Psoas muscle (tissue), 8 donors: ENCODE results near the gene ECI1. TPM values are rescaled to one million over a fixed set of nuclear protein-coding genes. Genes with fewer than 3 reads are reported as not detected.
"Not testable (repeated sequence)": the region's sequence is repeated elsewhere in the genome, so short reads cannot be mapped to it uniquely, and the experiment has no call there.

Experiments
- ATAC-seq, 4 donors: fragments of 200-7000 bp; cut with Tn5 transposase; one replicate each; pipeline ENCODE4 v1.9.1; 2020; ENCODE audit warnings: moderate library complexity in 3 of 4, mild to moderate bottlenecking in 2 of 4
- DNase-seq, 2 donors: peaks; one replicate each; pipeline ENCODE4 v3.0.0-alpha.2; 2020
- H3K27ac ChIP-seq: fragments of 200-600 bp; one replicate; pipeline ENCODE4 v1.8.0; 2022
- H3K27me3 ChIP-seq, 3 donors: fragments of 200-600 bp in 1 of 3; one replicate each; pipeline versions ENCODE4 v1.6.1 to v1.8.0; 2013 to 2022; ENCODE audit warnings: low read length in 2 of 3, mild to moderate bottlenecking in 2 of 3, moderate library complexity in 1 of 3; ENCODE audit not compliant: insufficient read depth in 3 of 3
- H3K36me3 ChIP-seq, 2 donors: fragments of 200-600 bp in 1 of 2; one replicate each; pipeline versions ENCODE4 v1.6.1 to v1.8.0; 2013 to 2022; ENCODE audit warnings: low read depth in 1 of 2, mild to moderate bottlenecking in 1 of 2, moderate library complexity in 1 of 2; ENCODE audit not compliant: insufficient read depth in 1 of 2
- H3K4me1 ChIP-seq: fragments of 200-600 bp; one replicate; pipeline ENCODE4 v1.8.0; 2022
- H3K4me3 ChIP-seq: fragments of 200-600 bp; one replicate; pipeline ENCODE4 v1.8.0; 2022; ENCODE audit warnings: mild to moderate bottlenecking
- H3K9me3 ChIP-seq: fragments of 200-600 bp; one replicate; pipeline ENCODE4 v1.8.0; 2022
- CTCF ChIP-seq: fragments of 200-600 bp; IDR thresholded peaks from one replicate; pipeline ENCODE4 v1.8.0; 2022; ENCODE audit warnings: antibody characterized with exemption
- WGBS, 3 donors: extraction: QIAGEN DNeasy Blood & Tissue Kit; methylation state at CpG; one replicate each; pipeline versions ENCODE4 v1.1.6 to v1.1.7; 2013; 5-methylcytosine and 5-hydroxymethylcytosine counted together
- intact Hi-C, 2 donors: fragments of 100-400 bp; cut with DNase I; formaldehyde crosslinking; loops; one replicate each; pipeline versions ENCODE4 v1.11.0 to v1.14.2; 2022
- polyA plus RNA-seq, 3 donors: library from polyadenylated mRNA; stranded (reverse); fragments of 200-250 nt; gene quantifications; one replicate each; pipeline ENCODE4 v1.2.3, GENCODE V29; 2013
- total RNA-seq, 4 donors: library from RNA; stranded (reverse); fragmentation: NEBNext Ultra II Directional in 2 of 4; extraction: Animal tissue kit (Norgen Biotek cat#: 25700) in 2 of 4; gene quantifications; one replicate each; pipeline versions ENCODE4 v1.2.1 to v1.2.4, GENCODE V29; 2021 to 2023
- donor health status: healthy with polysubstance abuse.
- donor health status: DM: no; HTN: no; CAD: no; lungs with moderate emphysema.
- donor health status: Bipolar disorder and iron deficiency.
- donor health status: healthy.
- donor health status: DM: yes; HTN: yes; CAD: no.
- donor health status: DM: no; HTN: no; CAD: no.
- donor health status: DM: no; HTN: no; CAD: no.
- donor health status: DM: yes; HTN: yes; CAD: no.

The ECI1 gene
- total and polyA plus RNA-seq, 7 donors, result 81.7 to 205 (median 138) TPM

DNA sequence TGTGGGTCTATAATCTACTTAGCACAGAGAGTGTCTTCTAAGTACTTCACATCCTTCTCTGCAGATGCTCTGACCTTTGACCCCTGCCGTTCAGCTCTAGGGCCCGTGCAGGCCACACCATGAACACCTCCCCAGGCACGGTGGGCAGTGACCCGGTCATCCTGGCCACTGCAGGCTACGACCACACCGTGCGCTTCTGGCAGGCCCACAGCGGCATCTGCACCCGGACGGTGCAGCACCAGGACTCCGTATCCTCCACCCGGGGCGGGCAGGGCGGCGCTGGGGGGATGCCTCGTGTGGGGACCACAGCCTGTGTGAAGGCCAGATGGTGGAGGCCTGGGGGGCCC lies 45.4 kb downstream of the ECI1 start:
- intact Hi-C loops, result loop anchor here in 1 of 2 donors (5.0 kb wide), 1 partner anchor 49 kb away; the partner anchor contains the start of gene TRAF7
- H3K36me3 ChIP-seq, result peaks cover 0 to 38% of the 10 kb centered on the region in 2 donors

DNA sequence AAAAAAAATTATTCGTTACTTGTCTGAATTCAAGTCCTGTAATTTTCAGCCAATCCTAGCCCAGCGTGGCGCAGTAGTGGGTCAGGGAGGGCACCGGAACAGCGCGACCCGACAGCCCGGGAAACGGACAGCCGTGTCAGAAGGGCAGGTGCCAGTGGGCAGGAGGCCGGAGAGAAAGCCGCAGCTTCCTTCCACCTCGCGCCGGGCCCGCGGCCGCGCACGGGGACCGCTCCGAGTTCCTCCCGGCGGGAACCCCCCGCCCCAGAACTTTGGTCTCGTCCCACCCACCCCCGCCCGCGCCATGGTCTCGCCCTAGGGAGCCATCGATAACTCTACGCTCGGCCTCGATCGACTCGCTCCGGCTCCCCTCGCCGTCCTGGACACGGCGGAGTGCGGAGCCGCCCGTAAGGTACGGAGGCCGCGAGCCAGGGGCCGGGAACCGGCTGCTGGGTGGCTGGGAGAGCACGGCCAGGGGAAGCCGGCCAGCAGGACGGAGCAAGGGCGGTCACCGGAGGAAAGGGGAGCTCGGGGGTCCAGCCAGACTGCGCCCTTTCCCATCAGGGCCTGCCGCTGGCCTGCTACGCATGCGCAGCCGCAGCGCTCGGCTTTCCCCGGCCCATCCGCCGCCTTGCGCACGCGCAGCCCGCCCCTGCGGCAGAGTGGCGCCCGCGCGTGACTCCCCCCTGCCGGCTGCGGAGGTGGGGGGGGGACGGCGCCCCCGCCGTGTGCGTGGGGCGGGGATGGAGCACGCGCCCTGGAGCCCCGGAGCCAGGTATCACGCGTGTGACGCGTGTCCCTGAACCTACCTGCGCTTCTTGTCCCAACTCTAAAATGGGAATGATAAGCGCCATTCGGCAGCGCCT lies 46.1 kb downstream of the ECI1 start, which contains the start of gene MLST8:
Gene MLST8, plus strand, starts transcription at position 351 of the 863 bp plus-strand sequence. CDS start 632 bp downstream, outside the sequence.
- TF ChIP-seq CTCF, result peak; percentile 24
- intact Hi-C loops, result loop anchor here in 1 of 2 donors (5.0 kb wide), 1 partner anchor 48 kb away; the partner anchor contains the start of gene TRAF7

More for the DNA sequence above, 45.4 kb downstream of the ECI1 start:
- DNase-seq (peak in 1 of 2 donors; percentile 72), ATAC-seq (peak; percentile 2 to 19 (median 14))
- 5 to 13% (median 10%) methylated on average over 14 to 16 of the region's 16 CpGs for WGBS, 3 donors
- Histone ChIP-seq H3K27me3 (no peaks in the 10 kb centered on the region), H3K9me3 (no peaks in the 10 kb centered on the region), H3K4me3 (peak overlapping the region; percentile 81), H3K27ac (peak overlapping the region; percentile 95), H3K4me1 (peaks cover 29% of the 10 kb centered on the region)
- no peak for TF ChIP-seq CTCF

GRCh38 chr16:2204416-2205103 lies 46.8 kb downstream of the ECI1 start:
- DNase-seq (no peak), ATAC-seq (peak in 2 of 4 donors; percentile 1 to 2)
- Histone ChIP-seq H3K4me3 (peak overlapping the region; percentile 81), H3K27ac (peak overlapping the region; percentile 95), H3K27me3 (no peaks in the 10 kb centered on the region), H3K9me3 (no peaks in the 10 kb centered on the region), H3K36me3 (peaks cover 0 to 34% of the 10 kb centered on the region in 2 donors), H3K4me1 (peaks cover 18% of the 10 kb centered on the region)
- 75 to 78% (median 78%) methylated on average over 13 of the region's 13 CpGs for WGBS, 3 donors
- intact Hi-C loops, result loop anchor here in 1 of 2 donors (5.0 kb wide), 1 partner anchor 47 kb away; the partner anchor contains the start of gene TRAF7
- TF ChIP-seq CTCF, result no peak

More for the DNA sequence above, 46.1 kb downstream of the ECI1 start, which contains the start of gene MLST8:
- peaks cover 23% of the 10 kb centered on the region for H3K4me1 ChIP-seq
- H3K36me3 ChIP-seq, result peaks cover 0 to 38% of the 10 kb centered on the region in 2 donors
- H3K27ac ChIP-seq, result peak within 1 kb of the TSS; percentile 95
- H3K4me3 ChIP-seq, result peak within 1 kb of the TSS; percentile 81
- peak; percentile 88 to 95 for DNase-seq
- ATAC-seq, result peak; percentile 82 to 96 (median 86)
- no peaks in the 10 kb centered on the region for H3K27me3 ChIP-seq
- 0 to 1% (median 1%) methylated on average over 60 to 93 of the region's 93 CpGs for WGBS, 3 donors
- no peaks in the 10 kb centered on the region for H3K9me3 ChIP-seq

GRCh38 chr16:2203119-2203688 lies 48.2 kb downstream of the ECI1 start:
- H3K9me3 ChIP-seq, DNase-seq, H3K27me3 ChIP-seq, H3K27ac ChIP-seq, ATAC-seq, intact Hi-C loops, H3K4me3 ChIP-seq: not testable (repeated sequence)
- H3K36me3 ChIP-seq, result peaks cover 0 to 20% of the 10 kb centered on the region in 2 donors
- 90 to 97% (median 96%) methylated on average over 8 of the region's 8 CpGs for WGBS, 3 donors
- peaks cover 18% of the 10 kb centered on the region for H3K4me1 ChIP-seq
